Uterus (tissue), 2 donors: ENCODE measurements around the gene MSMP.

Source experiments
- CTCF ChIP-seq, 4 experiments: fragments of 200-600 bp in 2 of 4; fragments of 450-650 bp in 2 of 4; sonication (generic) in 2 of 4; IDR thresholded peaks; one replicate each; pipeline ENCODE4 v1.5.1; 2016 to 2019; ENCODE audit warnings: antibody characterized with exemption in 4 of 4, mild to moderate bottlenecking in 2 of 4, moderate library complexity in 1 of 4
- POLR2A ChIP-seq, 2 donors: fragments of 450-650 bp; IDR thresholded peaks; one replicate each; pipeline ENCODE4 v1.6.1; 2016; ENCODE audit warnings: antibody characterized with exemption in 2 of 2, mild to moderate bottlenecking in 1 of 2, moderate library complexity in 1 of 2

DNA sequence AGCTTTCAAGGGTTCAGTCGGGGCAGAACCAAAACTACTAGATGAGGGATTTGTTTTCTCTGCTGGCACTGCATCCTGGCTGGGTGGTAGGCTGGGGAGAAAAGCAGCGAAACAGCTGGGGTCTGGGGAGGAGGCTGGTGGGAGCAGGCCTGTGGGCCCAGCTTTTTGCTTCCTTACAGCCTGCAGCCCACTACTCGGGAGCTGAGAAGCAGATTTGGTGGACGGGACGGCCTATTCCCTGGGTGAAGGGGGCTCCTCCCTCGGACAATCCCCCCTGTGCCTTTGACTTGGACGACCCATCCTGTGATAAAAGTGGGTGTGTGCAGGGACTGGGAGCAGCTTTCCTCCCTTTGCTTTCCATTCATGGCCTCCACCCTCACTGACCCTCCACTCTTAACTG is 46.5 kb upstream of the MSMP start:
- TF ChIP-seq CTCF (IDR thresholded peaks at IDR 0.05): no peak
- no peak for TF ChIP-seq POLR2A (IDR thresholded peaks at IDR 0.05)
